HG02973 (cell line): ENCODE results near the gene HMG20A.
"Not testable (repeated sequence)": the region's sequence is repeated elsewhere in the genome, so short reads cannot be mapped to it uniquely, and the experiment has no call there.

Experiments
- ATAC-seq: cut with Tn5 transposase; IDR thresholded peaks from one replicate; pipeline ENCODE4 v1.9.1; 2021; ENCODE audit warnings: moderate library complexity; ENCODE audit not compliant: unreplicated experiment

Gene HMG20A

GRCh38 chr15:77406173-77406759 is 14.4 kb upstream of the HMG20A start:
- not testable (repeated sequence) for ATAC-seq

- ATAC-seq = no peak
Observed at GRCh38 chr15:77406846-77407245, 13.8 kb upstream of the HMG20A start.

- ATAC-seq = no peak
Observed at GRCh38 chr15:77409259-77410156, 11.2 kb upstream of the HMG20A start.

- not testable (repeated sequence) for ATAC-seq
Observed at GRCh38 chr15:77410157-77410500, 10.6 kb upstream of the HMG20A start.

GRCh38 chr15:77410701-77411618 is 9.7 kb upstream of the HMG20A start:
- ATAC-seq = no peak

GRCh38 chr15:77411619-77411976 is 9.1 kb upstream of the HMG20A start:
- no peak for ATAC-seq

GRCh38 chr15:77412972-77413698 is 7.6 kb upstream of the HMG20A start:
- no peak for ATAC-seq

- ATAC-seq = no peak
Observed at GRCh38 chr15:77413699-77414349, 6.9 kb upstream of the HMG20A start.

- no peak for ATAC-seq
Observed at GRCh38 chr15:77414789-77415442, 5.8 kb upstream of the HMG20A start.

GRCh38 chr15:77415450-77416147 is 5.1 kb upstream of the HMG20A start:
- ATAC-seq = no peak

- no peak for ATAC-seq
Observed at GRCh38 chr15:77416148-77416455, 4.6 kb upstream of the HMG20A start.

GRCh38 chr15:77416954-77417353 is 3.7 kb upstream of the HMG20A start:
- ATAC-seq = no peak

GRCh38 chr15:77417602-77418001 is 3.1 kb upstream of the HMG20A start:
- ATAC-seq = no peak

GRCh38 chr15:77418391-77418965 is 2.2 kb upstream of the HMG20A start:
- ATAC-seq = no peak

GRCh38 chr15:77418966-77419835 is 1.5 kb upstream of the HMG20A start:
- ATAC-seq = no peak

- peak; percentile 91 for ATAC-seq
Observed at GRCh38 chr15:77419836-77420609, 665 bp upstream of the HMG20A start, which contains the start of gene PEAK1. TSS of gene PEAK1 (minus strand) at chr15:77420104. CDS start at chr15:77181926, 238,178 bp downstream.

- no peak for ATAC-seq
Observed at GRCh38 chr15:77421370-77421700, 647 bp downstream of the HMG20A start.
